GM18951 (cell line): ENCODE measurements around the gene SAMD14.

Experiments
- POLR2A ChIP-seq: IDR thresholded peaks from 4 replicates; pipeline ENCODE4 v1.6.1; 2011; ENCODE audit warnings: mild to moderate bottlenecking; ENCODE audit not compliant: insufficient read length, insufficient read depth; ENCODE audit errors: extremely low read depth
- in situ Hi-C: fragments of 300-500 bp; cut with MboI; formaldehyde crosslinking; loops from one replicate; pipeline ENCODE4 v1.12.0; 2022; ENCODE audit warnings: low sequenced_read_pairs, mixed read lengths, inconsistent platforms; ENCODE audit not compliant: unreplicated experiment

Gene SAMD14

DNA sequence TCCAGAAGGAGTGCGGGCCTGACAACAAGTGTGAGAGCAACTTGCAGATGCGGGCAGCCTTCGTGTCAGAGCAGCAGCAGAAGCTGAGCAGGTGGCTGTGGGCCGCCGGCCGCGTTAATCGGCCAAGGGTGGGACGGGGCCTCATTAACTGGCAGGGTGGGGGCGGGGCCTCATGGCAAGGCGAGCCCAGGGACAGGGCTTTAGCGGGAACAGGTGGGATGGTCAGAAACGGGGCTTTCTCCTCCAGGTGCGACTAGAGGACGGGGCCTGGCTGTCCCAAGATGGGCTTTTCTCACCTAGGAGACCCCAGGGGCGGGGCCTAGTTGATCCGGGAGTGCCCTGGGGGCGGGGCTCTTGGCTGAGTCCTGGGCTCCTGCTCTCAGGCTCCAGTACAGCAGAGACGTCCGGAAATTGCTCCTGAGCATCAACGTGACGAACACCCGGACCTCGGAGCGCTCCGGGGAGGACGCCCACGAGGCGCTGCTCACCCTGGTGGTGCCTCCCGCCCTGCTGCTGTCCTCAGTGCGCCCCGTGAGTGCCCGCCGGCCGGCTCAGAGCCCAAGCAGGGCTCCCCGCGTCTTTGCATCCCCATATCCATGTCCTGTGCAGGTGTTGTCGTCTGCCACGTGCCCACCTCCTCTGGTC lies 53.2 kb downstream of the SAMD14 start:
- in situ Hi-C loops = no loop called here

DNA sequence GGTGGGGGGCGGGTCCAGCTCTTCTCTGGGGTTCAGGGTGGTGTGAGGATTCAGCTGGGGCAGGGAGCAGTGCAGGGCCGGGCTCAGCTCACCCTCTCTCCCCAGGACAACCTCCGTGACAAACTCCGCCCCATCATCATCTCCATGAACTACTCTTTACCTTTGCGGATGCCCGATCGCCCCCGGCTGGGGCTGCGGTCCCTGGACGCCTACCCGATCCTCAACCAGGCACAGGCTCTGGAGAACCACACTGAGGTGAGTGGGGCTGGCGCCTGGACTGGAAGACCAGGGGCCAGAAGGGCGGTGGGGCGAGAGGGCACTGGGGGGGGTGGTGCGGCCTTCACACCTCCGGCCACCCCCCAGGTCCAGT lies 53.8 kb downstream of the SAMD14 start:
- TF ChIP-seq POLR2A = no peak
- in situ Hi-C loops = no loop called here

More for the DNA sequence above, 53.2 kb downstream of the SAMD14 start:
- no peak for TF ChIP-seq POLR2A

DNA sequence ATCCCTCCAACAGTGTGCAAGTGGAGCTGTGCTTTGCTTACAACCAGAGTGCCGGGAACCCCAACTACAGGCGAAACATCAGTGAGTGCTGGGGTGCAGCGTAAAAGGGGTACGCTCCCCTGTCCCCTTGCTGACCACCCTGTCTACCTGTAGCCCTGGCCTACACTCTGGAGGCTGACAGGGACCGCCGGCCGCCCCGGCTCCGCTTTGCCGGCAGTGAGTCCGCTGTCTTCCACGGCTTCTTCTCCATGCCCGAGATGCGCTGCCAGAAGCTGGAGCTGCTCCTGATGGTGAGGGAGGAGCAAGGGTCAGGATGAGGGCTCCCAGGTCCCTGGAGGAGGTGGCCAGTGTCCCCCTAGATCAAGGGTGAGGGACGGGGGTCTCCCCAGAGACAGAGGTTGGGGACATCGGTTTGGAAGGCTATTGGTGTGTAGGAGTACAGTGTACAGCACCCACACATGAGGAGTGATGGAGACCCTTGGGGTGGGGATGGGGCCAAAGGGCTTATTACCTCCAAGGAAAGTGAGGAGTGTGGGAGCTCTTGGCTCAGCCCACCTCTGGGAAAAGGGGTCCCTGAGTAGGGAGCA lies 54.4 kb downstream of the SAMD14 start:
- in situ Hi-C loops = no loop called here
- TF ChIP-seq POLR2A = no peak

DNA sequence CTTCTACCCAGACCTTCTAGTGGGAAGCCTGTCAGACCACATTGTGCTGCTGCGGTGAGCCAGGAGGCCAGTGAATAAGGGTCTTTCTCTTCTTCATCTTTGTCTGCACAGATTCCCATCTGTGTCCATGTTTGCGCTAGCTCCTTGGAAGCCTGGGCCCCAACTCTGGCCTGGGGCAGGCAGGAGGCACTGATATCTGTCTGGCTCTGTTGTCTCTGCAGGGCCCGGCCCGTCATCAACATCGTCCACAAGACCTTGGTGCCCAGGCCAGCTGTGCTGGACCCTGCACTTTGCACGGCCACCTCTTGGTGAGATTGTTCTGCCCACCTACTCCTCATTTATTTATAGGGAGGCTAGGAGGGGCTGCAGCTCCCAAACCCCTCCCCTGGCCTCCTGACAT lies 55.7 kb downstream of the SAMD14 start:
- no peak for TF ChIP-seq POLR2A

DNA sequence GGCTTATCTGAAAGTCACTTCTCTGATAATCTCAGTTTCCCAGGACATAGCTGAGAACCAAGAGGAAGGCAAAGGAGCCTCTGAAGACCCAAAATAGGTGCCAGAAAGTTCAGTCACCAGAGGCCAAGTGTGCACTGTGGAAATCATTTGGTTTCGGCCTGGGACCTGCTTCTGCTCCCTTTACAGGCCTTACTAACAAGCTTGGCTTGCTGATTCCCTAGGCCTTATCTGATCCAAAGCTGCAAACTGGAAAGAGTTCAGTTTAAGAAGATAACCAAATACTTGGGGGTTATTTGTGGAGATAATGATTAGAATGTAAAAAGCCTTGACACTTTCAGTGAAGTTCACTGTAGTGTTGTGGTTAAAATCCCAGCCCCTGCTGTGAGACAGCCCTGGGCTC lies 57.0 kb downstream of the SAMD14 start:
- TF ChIP-seq POLR2A = no peak
- in situ Hi-C loops = no loop called here

More for the DNA sequence above, 55.7 kb downstream of the SAMD14 start:
- in situ Hi-C loops = no loop called here

DNA sequence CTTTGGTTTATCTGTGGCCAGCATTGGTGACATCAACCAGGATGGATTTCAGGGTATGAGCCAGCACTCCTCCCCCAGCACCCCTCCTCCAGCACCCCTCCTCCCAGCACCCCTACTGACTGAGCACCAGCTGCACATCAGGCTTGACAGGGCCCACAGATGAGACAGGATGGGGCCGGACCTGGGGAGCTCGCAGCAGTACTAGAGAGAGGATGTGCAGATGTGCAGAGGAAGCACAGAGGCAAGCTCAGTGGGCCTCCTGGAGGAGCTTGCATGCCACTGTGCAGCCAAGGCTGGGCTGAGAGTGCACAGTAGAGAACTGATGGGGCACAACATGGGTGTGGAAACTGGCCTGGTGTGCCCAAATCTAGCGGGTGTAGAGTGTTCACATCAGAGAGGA lies 57.8 kb downstream of the SAMD14 start:
- in situ Hi-C loops = no loop called here
- TF ChIP-seq POLR2A = no peak

DNA sequence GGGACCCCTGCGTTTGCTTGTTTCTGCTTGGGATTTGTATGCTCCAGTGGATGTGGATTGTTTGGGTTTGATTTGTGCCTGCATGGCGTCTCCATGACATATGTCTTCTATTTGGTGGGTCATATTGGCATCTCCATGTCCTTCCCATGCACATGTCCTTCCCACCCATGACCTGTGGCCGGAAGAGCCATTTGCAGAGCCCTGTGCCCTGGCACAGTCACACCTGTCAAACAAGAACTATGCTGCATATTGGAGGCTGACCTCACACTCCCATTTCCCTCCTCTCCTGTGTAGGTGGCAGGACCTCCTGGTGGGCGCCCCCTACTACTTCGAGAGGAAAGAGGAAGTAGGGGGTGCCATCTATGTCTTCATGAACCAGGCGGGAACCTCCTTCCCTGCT lies 58.3 kb downstream of the SAMD14 start:
- in situ Hi-C loops = no loop called here
- no peak for TF ChIP-seq POLR2A

DNA sequence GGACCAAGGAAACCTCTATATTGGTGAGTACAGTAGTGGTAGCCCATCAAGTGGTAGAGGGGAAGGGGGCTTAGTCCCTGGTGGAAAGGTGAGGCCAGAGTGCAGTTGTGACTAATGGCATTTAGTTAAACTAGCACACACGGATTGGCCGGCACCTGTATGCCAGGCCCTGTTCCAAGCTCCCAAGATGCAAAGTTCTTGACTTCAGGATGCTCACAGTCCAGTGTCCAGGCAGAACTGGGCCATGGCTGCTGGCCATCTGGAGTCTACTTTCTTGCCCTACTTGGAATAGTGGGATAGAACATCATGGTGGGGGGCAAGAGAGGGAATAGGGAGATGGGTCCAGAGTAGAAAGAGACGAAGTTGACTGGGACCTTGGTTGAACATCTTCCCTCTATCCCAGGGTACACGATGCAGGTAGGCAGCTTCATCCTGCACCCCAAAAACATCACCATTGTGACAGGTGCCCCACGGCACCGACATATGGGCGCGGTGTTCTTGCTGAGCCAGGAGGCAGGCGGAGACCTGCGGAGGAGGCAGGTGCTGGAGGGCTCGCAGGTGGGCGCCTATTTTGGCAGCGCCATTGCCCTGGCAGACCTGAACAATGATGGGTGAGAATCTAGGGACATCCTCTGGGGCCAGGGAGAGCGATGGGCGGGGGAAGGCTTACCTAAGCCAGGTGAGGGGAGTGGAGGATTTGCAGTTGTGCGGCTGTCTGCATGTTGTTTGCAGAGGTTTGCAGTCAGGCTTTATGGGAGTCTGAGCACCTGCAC lies 58.9 kb downstream of the SAMD14 start:
- in situ Hi-C loops = no loop called here
- TF ChIP-seq POLR2A = no peak

DNA sequence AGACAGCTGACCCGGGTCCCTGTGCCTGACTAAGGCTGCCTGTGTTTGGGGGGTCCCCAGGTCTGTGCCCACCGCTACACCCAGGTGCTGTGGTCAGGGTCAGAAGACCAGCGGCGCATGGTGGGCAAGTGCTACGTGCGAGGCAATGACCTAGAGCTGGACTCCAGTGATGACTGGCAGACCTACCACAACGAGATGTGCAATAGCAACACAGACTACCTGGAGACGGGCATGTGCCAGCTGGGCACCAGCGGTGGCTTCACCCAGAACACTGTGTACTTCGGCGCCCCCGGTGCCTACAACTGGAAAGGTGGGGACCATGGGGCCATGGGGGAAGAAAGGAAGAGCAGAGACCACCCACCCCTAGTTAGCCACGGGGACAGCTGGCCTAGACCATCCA lies 62.0 kb downstream of the SAMD14 start:
- in situ Hi-C loops = no loop called here
- TF ChIP-seq POLR2A = no peak

DNA sequence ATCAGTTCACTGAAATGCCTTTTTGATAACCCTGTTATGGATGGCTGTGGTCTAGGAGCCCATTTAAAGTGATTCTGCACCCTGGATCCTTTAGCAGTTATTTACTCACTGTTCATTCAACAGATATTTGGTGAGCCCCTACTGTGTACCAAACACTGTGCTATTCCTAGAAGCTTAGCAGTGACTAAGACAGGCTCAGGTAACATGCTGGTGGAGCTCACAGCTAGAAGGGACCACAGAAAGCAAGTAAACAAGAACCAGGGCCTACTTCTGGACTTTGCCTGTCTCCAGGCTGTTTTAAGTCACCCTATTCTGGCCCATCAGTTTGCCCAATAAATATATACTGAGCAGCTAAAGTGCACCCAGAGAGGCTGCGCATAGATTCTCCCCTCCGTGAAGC lies 63.0 kb downstream of the SAMD14 start:
- no peak for TF ChIP-seq POLR2A
- in situ Hi-C loops = no loop called here

DNA sequence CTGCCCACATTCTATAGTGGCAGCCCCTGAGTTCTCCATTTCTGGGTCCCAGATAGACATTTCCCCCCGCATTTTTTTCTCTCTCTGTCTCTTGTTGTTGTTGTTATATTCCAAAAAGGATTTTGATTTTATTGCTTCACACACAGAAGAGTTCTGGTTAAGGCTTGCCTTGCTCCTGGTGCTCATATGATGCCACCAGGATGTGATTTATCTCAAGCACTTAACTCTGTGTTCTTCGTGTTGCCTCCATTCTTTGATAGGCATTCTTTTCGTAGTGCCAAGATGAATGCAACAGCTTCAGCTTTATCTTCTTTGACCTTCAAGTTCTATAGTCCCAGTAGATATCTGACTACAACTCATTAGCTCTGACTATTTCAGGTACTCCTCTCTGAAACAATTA lies 64.9 kb downstream of the SAMD14 start:
- in situ Hi-C loops = no loop called here
- TF ChIP-seq POLR2A = no peak

DNA sequence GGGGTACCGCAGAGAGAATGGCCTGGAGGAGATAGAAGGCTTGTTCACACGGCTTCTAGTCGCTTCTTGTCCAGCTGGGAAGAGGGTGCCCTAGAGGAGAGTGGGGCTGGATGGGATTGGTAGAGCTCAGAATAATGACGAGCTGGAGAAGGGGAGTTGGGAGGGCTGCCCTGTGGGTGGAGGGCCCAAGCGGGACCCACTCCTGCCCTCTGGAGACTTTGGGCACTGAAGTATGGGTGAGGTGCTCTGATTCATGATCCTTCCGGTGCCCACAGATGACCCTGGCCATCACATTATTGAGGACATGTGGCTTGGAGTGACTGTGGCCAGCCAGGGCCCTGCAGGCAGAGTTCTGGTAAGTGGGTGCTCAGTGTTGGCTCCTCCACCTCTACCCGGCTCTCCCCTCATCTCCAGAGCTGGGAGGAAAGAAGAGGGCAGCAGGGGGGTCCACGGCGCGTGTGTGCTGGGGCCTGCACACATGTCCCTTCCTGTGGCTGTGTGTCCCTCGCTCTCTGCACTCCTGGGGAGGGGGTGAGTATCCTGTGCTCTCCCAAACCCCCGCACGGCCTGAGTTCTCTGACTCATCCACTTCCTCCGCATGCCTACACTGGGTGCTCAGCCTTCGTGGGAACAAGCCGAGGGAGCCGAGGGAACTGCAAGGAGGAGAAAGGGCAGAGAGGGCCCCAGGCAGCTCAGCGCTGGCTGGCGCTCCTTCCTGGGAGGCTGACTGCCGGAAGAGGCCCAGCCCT lies 65.5 kb downstream of the SAMD14 start:
- in situ Hi-C loops = no loop called here
- TF ChIP-seq POLR2A = no peak

DNA sequence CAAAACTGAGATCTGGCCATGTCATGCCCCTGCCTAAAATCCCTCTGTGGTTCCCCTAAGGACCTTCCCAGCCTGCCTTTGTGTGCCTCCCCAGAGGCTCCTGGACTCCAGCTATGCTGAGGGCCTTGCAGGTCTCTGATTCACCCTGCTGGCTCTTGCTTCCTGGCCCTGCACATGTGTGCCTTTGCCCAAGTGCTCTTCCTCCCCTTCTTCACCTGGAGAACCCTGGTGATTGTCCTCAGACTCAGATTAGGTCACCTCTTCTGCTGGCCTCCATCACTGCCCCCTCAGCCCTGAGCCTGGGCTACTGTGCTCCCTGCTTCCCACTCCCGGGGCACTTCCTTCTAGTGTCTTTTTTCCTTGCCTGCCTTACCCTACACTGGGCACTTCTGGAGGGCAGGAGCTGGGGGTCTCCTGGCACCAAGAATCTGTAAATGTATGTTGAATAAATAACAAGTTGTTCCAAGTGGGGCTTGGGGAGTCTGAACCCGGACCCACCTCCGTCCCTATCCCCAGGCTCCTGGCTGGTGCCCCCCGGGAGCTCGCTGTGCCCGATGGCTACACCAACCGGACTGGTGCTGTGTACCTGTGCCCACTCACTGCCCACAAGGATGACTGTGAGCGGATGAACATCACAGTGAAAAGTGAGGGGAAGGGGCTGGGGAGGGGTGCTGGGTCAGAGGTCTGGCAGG lies 66.3 kb downstream of the SAMD14 start:
- TF ChIP-seq POLR2A = no peak
- in situ Hi-C loops = no loop called here
